ENCODE measurements around the gene SLC2A11.

Gene SLC2A11

GRCh38 chr22:23895599-23896144 is 38.0 kb downstream of the SLC2A11 start:
- TF ChIP-seq CREB1 (IDR thresholded peaks at IDR 0.05; ENCODE audit: low read depth) (no peak), MAX (IDR thresholded peaks at IDR 0.05) (no peak), EGR1 (IDR thresholded peaks at IDR 0.05) (no peak), REST (IDR thresholded peaks at IDR 0.05; ENCODE audit: low read depth) (no peak), CEBPB (IDR thresholded peaks at IDR 0.05) (no peak), ZBTB7A (IDR thresholded peaks at IDR 0.05; ENCODE audit: low read depth) (no peak), RAD21 (IDR thresholded peaks at IDR 0.05; ENCODE audit: low read depth) (no peak), USF1 (IDR thresholded peaks at IDR 0.05) (no peak), TEAD4 (IDR thresholded peaks at IDR 0.05) (no peak), TCF12 (IDR thresholded peaks at IDR 0.05; ENCODE audit: low read depth) (no peak), EP300 (IDR thresholded peaks at IDR 0.05; ENCODE audit: borderline replicate concordance) (no peak)

GRCh38 chr22:23896166-23896522 is 38.5 kb downstream of the SLC2A11 start:
- TF ChIP-seq USF1 (IDR thresholded peaks at IDR 0.05): no peak
- TF ChIP-seq ZBTB7A (IDR thresholded peaks at IDR 0.05; ENCODE audit: low read depth): no peak
- TF ChIP-seq CREB1 (IDR thresholded peaks at IDR 0.05; ENCODE audit: low read depth): no peak
- TF ChIP-seq TCF12 (IDR thresholded peaks at IDR 0.05; ENCODE audit: low read depth): no peak

GRCh38 chr22:23896523-23897186 is 39.0 kb downstream of the SLC2A11 start:
- TF ChIP-seq YY1 (IDR thresholded peaks at IDR 0.05; ENCODE audit: low read depth) (no peak), EP300 (IDR thresholded peaks at IDR 0.05; ENCODE audit: borderline replicate concordance) (no peak), CEBPB (IDR thresholded peaks at IDR 0.05) (no peak), EGR1 (IDR thresholded peaks at IDR 0.05) (no peak), TCF12 (IDR thresholded peaks at IDR 0.05; ENCODE audit: low read depth) (no peak)

- TF ChIP-seq USF1 (IDR thresholded peaks at IDR 0.05) (no peak), YY1 (IDR thresholded peaks at IDR 0.05; ENCODE audit: low read depth) (no peak), CEBPB (IDR thresholded peaks at IDR 0.05) (no peak), TEAD4 (IDR thresholded peaks at IDR 0.05) (no peak), FOXM1 (IDR thresholded peaks at IDR 0.05; ENCODE audit: borderline replicate concordance, low read depth) (no peak), TCF12 (IDR thresholded peaks at IDR 0.05; ENCODE audit: low read depth) (no peak), EP300 (IDR thresholded peaks at IDR 0.05; ENCODE audit: borderline replicate concordance) (no peak), RAD21 (IDR thresholded peaks at IDR 0.05; ENCODE audit: low read depth) (no peak), REST (IDR thresholded peaks at IDR 0.05; ENCODE audit: low read depth) (no peak)
Measured at GRCh38 chr22:23897320-23897719, 39.6 kb downstream of the SLC2A11 start.

- no peak for TF ChIP-seq USF1 (IDR thresholded peaks at IDR 0.05)
- peak; percentile 52 for TF ChIP-seq NFIC (IDR thresholded peaks at IDR 0.05)
Measured at GRCh38 chr22:23898006-23898974, 40.6 kb downstream of the SLC2A11 start.

Measured in Ishikawa (cell line).